ENCODE measurements around the gene TIGD1.

The TIGD1 gene

DNA sequence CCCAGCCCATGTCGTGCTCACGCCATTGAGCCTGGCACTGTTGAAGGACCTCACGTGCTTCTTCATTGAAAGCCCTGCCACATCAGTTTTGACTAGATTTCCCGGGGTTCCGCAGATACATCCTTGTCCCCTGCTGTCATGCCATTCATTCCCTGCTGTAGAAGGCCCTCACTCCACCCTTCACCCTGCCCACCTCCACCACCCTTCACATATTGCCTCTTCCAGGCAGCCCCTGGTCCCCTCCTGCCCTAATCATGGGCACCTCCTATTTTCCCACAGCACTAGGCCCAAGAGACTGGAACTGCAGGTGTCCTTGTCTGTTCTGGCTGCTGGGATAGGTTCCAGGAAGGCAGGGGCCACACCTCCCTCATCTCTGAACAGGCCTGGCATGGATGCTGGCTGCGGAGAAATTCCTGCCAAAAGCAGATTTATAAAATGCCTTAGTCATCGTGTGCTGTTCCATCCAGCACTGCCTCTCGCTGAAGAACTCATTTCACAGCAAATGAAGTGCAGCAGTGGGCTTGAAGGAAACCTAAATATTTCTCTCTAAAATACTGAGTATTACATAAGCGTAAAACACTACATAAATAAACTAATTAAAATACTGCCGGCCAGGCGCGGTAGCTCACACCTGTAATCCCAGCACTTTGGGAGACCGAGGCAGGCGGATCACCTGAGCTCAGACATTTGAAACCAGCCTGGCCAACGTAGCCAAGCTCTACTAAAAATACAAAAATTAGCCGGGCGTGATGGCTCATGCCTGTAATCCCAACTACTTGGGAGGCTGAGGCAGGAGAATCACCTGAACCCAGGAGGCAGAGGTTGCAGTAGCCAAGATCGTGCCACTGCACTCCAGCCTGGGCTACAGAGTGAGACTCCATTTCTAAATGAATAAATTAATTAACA is 38.6 kb upstream of the TIGD1 start:
- TF ChIP-seq, protein P1, sequence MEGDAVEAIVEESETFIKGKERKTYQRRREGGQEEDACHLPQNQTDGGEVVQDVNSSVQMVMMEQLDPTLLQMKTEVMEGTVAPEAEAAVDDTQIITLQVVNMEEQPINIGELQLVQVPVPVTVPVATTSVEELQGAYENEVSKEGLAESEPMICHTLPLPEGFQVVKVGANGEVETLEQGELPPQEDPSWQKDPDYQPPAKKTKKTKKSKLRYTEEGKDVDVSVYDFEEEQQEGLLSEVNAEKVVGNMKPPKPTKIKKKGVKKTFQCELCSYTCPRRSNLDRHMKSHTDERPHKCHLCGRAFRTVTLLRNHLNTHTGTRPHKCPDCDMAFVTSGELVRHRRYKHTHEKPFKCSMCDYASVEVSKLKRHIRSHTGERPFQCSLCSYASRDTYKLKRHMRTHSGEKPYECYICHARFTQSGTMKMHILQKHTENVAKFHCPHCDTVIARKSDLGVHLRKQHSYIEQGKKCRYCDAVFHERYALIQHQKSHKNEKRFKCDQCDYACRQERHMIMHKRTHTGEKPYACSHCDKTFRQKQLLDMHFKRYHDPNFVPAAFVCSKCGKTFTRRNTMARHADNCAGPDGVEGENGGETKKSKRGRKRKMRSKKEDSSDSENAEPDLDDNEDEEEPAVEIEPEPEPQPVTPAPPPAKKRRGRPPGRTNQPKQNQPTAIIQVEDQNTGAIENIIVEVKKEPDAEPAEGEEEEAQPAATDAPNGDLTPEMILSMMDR (IDR thresholded peaks at IDR 0.05; ENCODE audit: low read depth, low read length): no peak
- peak; percentile 84 for DNase-seq (ENCODE audit: low read depth, low spot score)
- H3K4me3 ChIP-seq (ENCODE audit: low read depth, low read length): no peak overlapping the region
- in situ Hi-C loops (cut with HindIII; ENCODE audit: low sequenced_read_pairs): no loop called here

DNA sequence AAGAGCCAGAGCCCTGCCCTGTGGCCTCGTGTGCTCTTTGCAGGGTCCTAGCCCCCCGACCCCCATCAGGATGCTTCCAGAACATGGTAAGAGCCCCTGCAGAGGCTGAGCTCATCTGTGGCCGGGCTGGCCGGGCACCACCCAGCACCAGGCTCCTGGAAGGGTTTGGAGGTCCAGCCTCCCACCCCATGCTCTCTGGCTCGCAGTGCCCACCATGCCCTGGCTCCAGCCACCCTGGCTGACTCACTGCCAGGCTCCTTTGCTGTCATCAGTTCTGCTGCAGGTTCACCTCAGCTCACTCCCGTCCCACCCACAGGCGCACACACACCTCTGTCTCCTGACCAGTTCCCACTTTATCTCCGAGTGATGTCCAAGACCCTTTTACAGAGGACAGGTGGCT is 37.7 kb upstream of the TIGD1 start:
- in situ Hi-C loops (cut with HindIII; ENCODE audit: low sequenced_read_pairs): no loop called here
- DNase-seq (ENCODE audit: low read depth, low spot score): no peak
- no peak overlapping the region for H3K4me3 ChIP-seq (ENCODE audit: low read depth, low read length)
- TF ChIP-seq, protein P1 (IDR thresholded peaks at IDR 0.05; ENCODE audit: low read depth, low read length): no peak

DNA sequence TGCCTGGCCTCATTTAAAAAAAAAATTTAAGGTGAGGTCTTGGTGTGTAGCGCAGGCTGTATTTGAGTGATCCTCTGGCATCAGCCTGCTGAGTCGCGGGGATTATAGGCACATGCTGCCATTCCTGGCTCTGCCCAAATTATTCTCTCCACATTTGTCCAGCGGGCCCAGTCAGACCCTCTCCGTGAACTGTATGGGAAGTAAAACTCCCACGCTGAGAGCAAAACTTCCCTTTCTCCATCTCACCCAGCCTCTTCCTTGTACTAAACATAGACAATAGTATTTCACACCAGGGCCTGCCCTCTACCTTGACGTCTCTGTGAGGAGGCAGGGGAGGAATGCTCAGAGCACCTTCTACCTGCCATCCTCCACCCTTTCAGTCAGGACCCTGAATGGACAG is 37.2 kb upstream of the TIGD1 start:
- TF ChIP-seq, protein P1 (IDR thresholded peaks at IDR 0.05; ENCODE audit: low read depth, low read length): no peak
- no peak for DNase-seq (ENCODE audit: low read depth, low spot score)
- H3K4me3 ChIP-seq (ENCODE audit: low read depth, low read length): no peak overlapping the region
- in situ Hi-C loops (cut with HindIII; ENCODE audit: low sequenced_read_pairs): no loop called here

DNA sequence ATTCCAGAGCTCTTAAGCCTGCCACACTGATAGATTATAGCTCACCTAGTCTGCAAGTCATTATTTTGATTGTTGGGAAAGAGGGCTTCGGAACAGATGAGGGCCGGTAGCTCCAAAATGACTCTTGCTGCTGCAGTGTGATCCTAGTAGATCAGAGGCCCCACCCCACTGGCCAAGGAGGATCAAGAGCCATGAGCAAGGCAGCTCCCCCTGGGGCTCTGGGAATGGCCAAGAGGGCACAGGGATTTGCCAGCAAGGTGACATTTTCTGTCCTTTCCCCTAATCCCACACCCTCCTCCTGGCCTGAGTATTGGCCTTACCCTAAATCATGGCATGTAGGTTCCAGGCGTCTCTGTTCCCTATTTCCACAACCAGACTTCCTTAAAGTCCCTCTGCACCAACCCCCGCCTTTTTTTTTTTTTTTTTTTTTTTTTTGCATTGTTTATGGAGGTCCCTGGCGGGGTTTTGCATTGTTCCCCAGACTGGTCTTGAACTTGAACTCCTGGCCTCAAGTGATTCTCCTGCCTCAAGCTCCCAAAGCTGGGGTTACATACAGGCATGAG is 36.7 kb upstream of the TIGD1 start:
- no peak for DNase-seq (ENCODE audit: low read depth, low spot score)
- TF ChIP-seq, protein P1 (IDR thresholded peaks at IDR 0.05; ENCODE audit: low read depth, low read length): no peak
- H3K4me3 ChIP-seq (ENCODE audit: low read depth, low read length): no peak overlapping the region
- in situ Hi-C loops (cut with HindIII; ENCODE audit: low sequenced_read_pairs): no loop called here

DNA sequence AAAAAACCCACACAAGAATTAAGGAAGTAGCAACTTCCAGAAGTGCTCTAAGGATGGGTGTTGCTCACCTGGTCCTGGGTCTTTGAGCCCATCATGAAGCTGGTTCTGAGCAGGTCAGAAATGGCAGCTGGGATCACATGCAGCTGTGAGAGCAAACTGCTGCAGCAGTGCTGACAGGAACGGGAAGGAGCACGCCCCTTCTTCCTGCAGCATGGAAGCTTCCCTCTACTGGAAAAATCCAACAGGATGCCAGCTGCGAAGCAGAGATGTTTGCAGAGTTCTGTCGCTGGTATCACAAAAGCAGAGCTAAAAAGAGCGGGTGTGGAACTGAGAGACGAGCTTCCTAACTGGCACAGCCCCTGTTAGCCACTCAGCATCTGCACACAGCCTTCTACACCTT is 33.9 kb upstream of the TIGD1 start:
- TF ChIP-seq, protein P1 (IDR thresholded peaks at IDR 0.05; ENCODE audit: low read depth, low read length): no peak
- in situ Hi-C loops (cut with HindIII; ENCODE audit: low sequenced_read_pairs): no loop called here
- no peak overlapping the region for H3K4me3 ChIP-seq (ENCODE audit: low read depth, low read length)
- no peak for DNase-seq (ENCODE audit: low read depth, low spot score)

DNA sequence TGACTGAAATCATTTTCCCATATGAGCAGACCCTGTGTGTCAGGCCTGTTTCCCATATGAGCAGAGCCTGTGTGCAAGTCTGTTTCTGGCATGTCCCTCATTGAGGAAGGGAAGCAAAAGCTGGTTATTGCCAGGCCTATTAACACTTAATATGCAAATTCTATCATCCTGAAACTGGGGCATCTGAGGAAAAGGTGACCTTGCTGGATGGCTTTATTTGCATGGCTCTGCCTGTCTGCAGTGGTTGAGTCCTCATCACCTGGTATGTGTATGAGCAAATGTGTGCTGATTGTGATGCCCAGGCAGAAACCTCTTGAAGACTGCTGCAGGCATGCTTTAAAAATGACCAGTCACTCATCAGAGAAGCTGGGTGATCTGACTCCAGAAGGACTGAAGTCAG is 31.4 kb upstream of the TIGD1 start:
- H3K4me3 ChIP-seq (ENCODE audit: low read depth, low read length): no peak overlapping the region
- DNase-seq (ENCODE audit: low read depth, low spot score): no peak
- in situ Hi-C loops (cut with HindIII; ENCODE audit: low sequenced_read_pairs): no loop called here
- TF ChIP-seq, protein P1 (IDR thresholded peaks at IDR 0.05; ENCODE audit: low read depth, low read length): no peak

Data from astrocyte of the spinal cord (primary cell).